ENCODE data around the gene NIPBL.
"Not testable (repeated sequence)": the region's sequence is repeated elsewhere in the genome, so short reads cannot be mapped to it uniquely, and the experiment has no call there.

The NIPBL gene

GRCh38 chr5:36878392-36879082, 2.0 kb downstream of the NIPBL start:
- peak; percentile 70 for DNase-seq

GRCh38 chr5:36879274-36880033, 2.9 kb downstream of the NIPBL start:
- DNase-seq, result no peak

- no peak for DNase-seq
These were observed 4.2 kb downstream of the NIPBL start for GRCh38 chr5:36880761-36881160.

- DNase-seq, result no peak
These were observed 4.7 kb downstream of the NIPBL start for GRCh38 chr5:36881304-36881703.

GRCh38 chr5:36881807-36882206, 5.2 kb downstream of the NIPBL start:
- no peak for DNase-seq

GRCh38 chr5:36882250-36882649, 5.7 kb downstream of the NIPBL start:
- DNase-seq, result no peak

- no peak for DNase-seq
These were observed 7.4 kb downstream of the NIPBL start for GRCh38 chr5:36883894-36884462.

GRCh38 chr5:36885149-36885548, 8.6 kb downstream of the NIPBL start:
- DNase-seq, result no peak

GRCh38 chr5:36885566-36886485, 9.3 kb downstream of the NIPBL start:
- no peak for DNase-seq

GRCh38 chr5:36886791-36887190, 10.2 kb downstream of the NIPBL start:
- no peak for DNase-seq

GRCh38 chr5:36887532-36887931, 11.0 kb downstream of the NIPBL start:
- DNase-seq, result peak; percentile 48

- DNase-seq, result no peak
These were observed 11.7 kb downstream of the NIPBL start for GRCh38 chr5:36888303-36888702.

- no peak for DNase-seq
These were observed 12.7 kb downstream of the NIPBL start for GRCh38 chr5:36889264-36889663.

GRCh38 chr5:36891266-36891665, 14.7 kb downstream of the NIPBL start:
- DNase-seq, result no peak

GRCh38 chr5:36892085-36892830, 15.7 kb downstream of the NIPBL start:
- not testable (repeated sequence) for DNase-seq

GRCh38 chr5:36894954-36895353, 18.4 kb downstream of the NIPBL start:
- DNase-seq, result no peak

- DNase-seq, result no peak
These were observed 19.9 kb downstream of the NIPBL start for GRCh38 chr5:36896476-36896875.

GRCh38 chr5:36897616-36898015, 21.0 kb downstream of the NIPBL start:
- DNase-seq, result no peak

GRCh38 chr5:36899860-36900259, 23.3 kb downstream of the NIPBL start:
- DNase-seq, result no peak

- DNase-seq, result no peak
These were observed 23.7 kb downstream of the NIPBL start for GRCh38 chr5:36900283-36900682.

GRCh38 chr5:36901077-36901476, 24.5 kb downstream of the NIPBL start:
- DNase-seq, result not testable (repeated sequence)

- DNase-seq, result no peak
These were observed 25.3 kb downstream of the NIPBL start for GRCh38 chr5:36901856-36902255.

Measured in NCI-H226 (cell line).